ENCODE results near the gene JAM3.

DNA sequence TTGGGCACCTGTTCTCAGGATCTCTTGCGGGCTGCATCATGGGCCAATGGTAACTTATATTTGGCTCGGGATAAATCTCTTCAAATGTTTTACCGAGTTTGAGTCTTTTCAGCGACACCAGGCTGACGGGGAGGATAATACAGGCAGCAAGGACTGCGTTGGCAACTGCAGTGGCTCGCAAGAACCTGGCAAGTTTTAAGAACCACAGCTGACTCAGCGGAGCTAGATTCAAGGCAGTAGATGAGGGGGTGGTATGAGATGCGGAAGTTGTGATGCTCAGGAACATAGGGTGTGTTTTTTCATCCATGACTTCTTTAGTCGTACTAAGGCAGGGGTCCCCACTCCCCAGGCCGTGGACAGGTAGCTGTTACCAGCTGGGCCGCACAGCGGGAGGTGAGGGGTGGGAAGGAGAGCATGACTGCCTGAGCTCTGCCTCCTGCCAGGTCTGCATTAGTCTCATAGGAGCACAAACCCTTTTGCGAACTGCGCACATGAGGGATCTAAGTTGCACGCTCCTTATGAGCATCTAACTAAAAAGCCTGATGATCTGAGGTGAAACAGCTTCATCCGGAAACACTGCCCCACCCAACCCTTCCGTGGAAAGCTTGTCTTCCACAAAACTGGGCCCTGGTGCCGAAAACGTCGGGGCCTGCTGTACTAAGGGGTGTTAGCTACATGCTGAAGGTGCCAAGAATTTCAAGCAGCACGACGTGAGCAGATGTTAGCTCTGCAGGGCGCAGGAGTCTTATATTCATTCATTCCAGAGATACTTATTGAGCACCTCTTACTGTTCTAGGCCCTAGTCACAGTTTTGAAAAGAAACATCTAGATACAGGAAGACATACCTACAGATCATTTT is 6.4 kb upstream of the JAM3 start:
- TF ChIP-seq, protein P1, sequence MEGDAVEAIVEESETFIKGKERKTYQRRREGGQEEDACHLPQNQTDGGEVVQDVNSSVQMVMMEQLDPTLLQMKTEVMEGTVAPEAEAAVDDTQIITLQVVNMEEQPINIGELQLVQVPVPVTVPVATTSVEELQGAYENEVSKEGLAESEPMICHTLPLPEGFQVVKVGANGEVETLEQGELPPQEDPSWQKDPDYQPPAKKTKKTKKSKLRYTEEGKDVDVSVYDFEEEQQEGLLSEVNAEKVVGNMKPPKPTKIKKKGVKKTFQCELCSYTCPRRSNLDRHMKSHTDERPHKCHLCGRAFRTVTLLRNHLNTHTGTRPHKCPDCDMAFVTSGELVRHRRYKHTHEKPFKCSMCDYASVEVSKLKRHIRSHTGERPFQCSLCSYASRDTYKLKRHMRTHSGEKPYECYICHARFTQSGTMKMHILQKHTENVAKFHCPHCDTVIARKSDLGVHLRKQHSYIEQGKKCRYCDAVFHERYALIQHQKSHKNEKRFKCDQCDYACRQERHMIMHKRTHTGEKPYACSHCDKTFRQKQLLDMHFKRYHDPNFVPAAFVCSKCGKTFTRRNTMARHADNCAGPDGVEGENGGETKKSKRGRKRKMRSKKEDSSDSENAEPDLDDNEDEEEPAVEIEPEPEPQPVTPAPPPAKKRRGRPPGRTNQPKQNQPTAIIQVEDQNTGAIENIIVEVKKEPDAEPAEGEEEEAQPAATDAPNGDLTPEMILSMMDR (IDR thresholded peaks at IDR 0.05) = no peak
- no peak for TF ChIP-seq POLR2A (IDR thresholded peaks at IDR 0.05)
